A549 (cell line): ENCODE results near the gene SERPINA4. TPM values are rescaled to one million over a fixed set of nuclear protein-coding genes. Genes with fewer than 3 reads are reported as not detected.

ENCODE experiments used
- ATAC-seq, 2 experiments: fragments of 200-7000 bp in 1 of 2; fragments of >200 bp in 1 of 2; cut with Nextera tagmentation in 1 of 2; cut with Tn5 transposase in 1 of 2; 3 replicates each; pipeline versions ENCODE4 v1.8.0 to v1.9.1; 2018 to 2020; ENCODE audit warnings: mild to moderate bottlenecking in 1 of 2, moderate library complexity in 1 of 2
- CTCF ChIA-PET: fragments of 300-600 bp; sonication (Branson Sonifier 250); formaldehyde crosslinking; extraction: SDS; loops from one replicate; lab custom pipeline; 2021; ENCODE audit warnings: antibody characterized with exemption, inconsistent platforms; lab: Yijun Ruan, JAX
- POLR2A ChIA-PET: fragments of 350-600 bp; formaldehyde crosslinking; extraction: SDS; loops from one replicate; lab custom pipeline; 2021; ENCODE audit warnings: antibody characterized with exemption, inconsistent platforms; lab: Yijun Ruan, JAX
- DNase-seq, 2 experiments: peaks; one replicate each; pipeline versions ENCODE4 v3.0.0 to v3.0.0-alpha.2; 2011 to 2016; ENCODE audit warnings: low read depth in 1 of 2, low spot score in 1 of 2
- FAIRE-seq: peaks from 2 replicates; lab custom pipeline; 2011; peaks lifted over from hg19 to GRCh38; lab: Jason Lieb, UNC
- H3K27ac ChIP-seq, 2 experiments: fragments of >200 bp; sonication (Bioruptor Twin); formaldehyde crosslinking; 3 replicates each; pipeline ENCODE4 v1.5.1; 2016 to 2017
- H3K4me1 ChIP-seq: fragments of >200 bp; sonication (Bioruptor Twin); formaldehyde crosslinking; 3 replicates; pipeline ENCODE4 v1.6.1; 2016
- H3K4me2 ChIP-seq: fragments of >200 bp; sonication (Bioruptor Twin); formaldehyde crosslinking; 3 replicates; pipeline ENCODE4 v1.6.1; 2016
- H3K4me3 ChIP-seq: fragments of >200 bp; sonication (Bioruptor Twin); formaldehyde crosslinking; 3 replicates; pipeline ENCODE4 v1.5.1; 2016
- H3K9me3 ChIP-seq: fragments of >200 bp; sonication (Bioruptor Twin); formaldehyde crosslinking; 3 replicates; pipeline ENCODE4 v1.6.1; 2016
- CHD4 ChIP-seq: fragments of 200-600 bp; sonication (generic); IDR thresholded peaks from 2 replicates; pipeline ENCODE4 v1.6.1; 2016; ENCODE audit warnings: antibody characterized with exemption, mild to moderate bottlenecking, borderline replicate concordance
- EHMT2 ChIP-seq: fragments of 200-600 bp; sonication (generic); IDR thresholded peaks from 2 replicates; pipeline ENCODE4 v1.6.1; 2016; ENCODE audit warnings: antibody characterized with exemption, low read depth, mild to moderate bottlenecking, moderate library complexity
- FOXS1 ChIP-seq: fragments of 250-450 bp; sonication (Bioruptor Pico); IDR thresholded peaks from 2 replicates; pipeline ENCODE4 v1.5.0; 2020; ENCODE audit warnings: mild to moderate bottlenecking, moderate library complexity
- GATA3 ChIP-seq: IDR thresholded peaks from 2 replicates; pipeline ENCODE4 v1.6.1; 2012; ENCODE audit warnings: borderline replicate concordance
- HEYL ChIP-seq: fragments of 250-450 bp; sonication (Bioruptor Pico); IDR thresholded peaks from 2 replicates; pipeline ENCODE4 v1.8.0; 2021; ENCODE audit warnings: mild to moderate bottlenecking, moderate library complexity
- JUNB ChIP-seq: fragments of >200 bp; sonication (Bioruptor Twin); formaldehyde crosslinking; IDR thresholded peaks from 2 replicates; pipeline ENCODE4 v1.6.1; 2016
- KDM5A ChIP-seq: fragments of 200-600 bp; sonication (generic); IDR thresholded peaks from 2 replicates; pipeline ENCODE4 v1.6.1; 2016; ENCODE audit warnings: antibody characterized with exemption, mild to moderate bottlenecking
- MAFK ChIP-seq: fragments of 450-650 bp; IDR thresholded peaks from 2 replicates; pipeline ENCODE4 v1.6.1; 2014; ENCODE audit not compliant: partially characterized antibody
- MAX ChIP-seq: IDR thresholded peaks from 2 replicates; pipeline ENCODE4 v1.6.1; 2012
- POLR2A ChIP-seq: IDR thresholded peaks from 2 replicates; pipeline ENCODE4 v1.6.1; 2012; ENCODE audit warnings: mild to moderate bottlenecking, low read length
- POLR2AphosphoS2 ChIP-seq: conservative IDR thresholded peaks from 2 replicates; pipeline ENCODE4 v1.6.1; 2012; ENCODE audit warnings: low read length, improper control_type of control experiment, inconsistent platforms
- RFX5 ChIP-seq: fragments of 450-650 bp; IDR thresholded peaks from 2 replicates; pipeline ENCODE4 v1.7.1; 2014; ENCODE audit warnings: antibody characterized with exemption, mild to moderate bottlenecking, moderate library complexity
- SREBF2 ChIP-seq: fragments of 450-650 bp; IDR thresholded peaks from 2 replicates; pipeline ENCODE4 v1.6.1; 2014; ENCODE audit warnings: mild to moderate bottlenecking, moderate library complexity
- TP53 ChIP-seq: fragments of 250-450 bp; sonication (Bioruptor Pico); IDR thresholded peaks from 2 replicates; pipeline ENCODE4 v1.5.0; 2021; ENCODE audit warnings: mild to moderate bottlenecking, moderate library complexity
- USF2 ChIP-seq: fragments of 450-650 bp; IDR thresholded peaks from 2 replicates; pipeline ENCODE4 v1.6.1; 2014; ENCODE audit warnings: antibody characterized with exemption
- ZNF302 ChIP-seq: fragments of 250-450 bp; sonication (Bioruptor Pico); IDR thresholded peaks from 2 replicates; pipeline ENCODE4 v1.9.0; 2021; ENCODE audit warnings: inconsistent platforms, mild to moderate bottlenecking, moderate library complexity
- ZSCAN20 ChIP-seq: fragments of 250-450 bp; sonication (Bioruptor Pico); IDR thresholded peaks from 2 replicates; pipeline ENCODE4 v1.8.0; 2022; ENCODE audit warnings: mild to moderate bottlenecking, moderate library complexity
- WGBS: methylation state at CpG from one replicate; pipeline ENCODE4 v1.1.6; 2017; ENCODE audit errors: missing lambda C conversion rate; 5-methylcytosine and 5-hydroxymethylcytosine counted together
- polyA plus RNA-seq, 4 experiments: library from polyadenylated mRNA; depleted of rRNA in 3 of 4; stranded (reverse); fragments of >200 nt; fragmentation: RNase III in 1 of 4; extraction: RNeasy Plus Mini Kit Qiagen cat#74134 plus additional on column Dnase treatment in 1 of 4; gene quantifications; 2 replicates in 3 of 4; 3 replicates in 1 of 4; pipeline ENCODE4 v1.2.3, GENCODE V29; 2011 to 2017
- TF ChIP-seq, protein P1 (sequence below): fragments of >200 bp; sonication (Bioruptor Twin); formaldehyde crosslinking; IDR thresholded peaks from 3 replicates; pipeline ENCODE4 v1.5.1; 2016
- TF ChIP-seq, protein P2 (sequence below): fragments of 200-600 bp; sonication (generic); IDR thresholded peaks from 2 replicates; pipeline ENCODE4 v1.6.1; 2016; ENCODE audit warnings: antibody characterized with exemption, mild to moderate bottlenecking, moderate library complexity
- TF ChIP-seq, protein P3 (sequence below): fragments of >200 bp; sonication (Bioruptor Twin); formaldehyde crosslinking; IDR thresholded peaks from 2 replicates; pipeline ENCODE4 v1.6.1; 2016
- TF ChIP-seq, protein P4 (sequence below): IDR thresholded peaks from 2 replicates; pipeline ENCODE4 v1.6.1; 2012; ENCODE audit warnings: low read depth, borderline replicate concordance

SERPINA4 gene
- polyA plus RNA-seq, 2 of the 4 experiments (the other 2 are of a cell fraction), result 0.08 TPM; not detected in 1

DNA sequence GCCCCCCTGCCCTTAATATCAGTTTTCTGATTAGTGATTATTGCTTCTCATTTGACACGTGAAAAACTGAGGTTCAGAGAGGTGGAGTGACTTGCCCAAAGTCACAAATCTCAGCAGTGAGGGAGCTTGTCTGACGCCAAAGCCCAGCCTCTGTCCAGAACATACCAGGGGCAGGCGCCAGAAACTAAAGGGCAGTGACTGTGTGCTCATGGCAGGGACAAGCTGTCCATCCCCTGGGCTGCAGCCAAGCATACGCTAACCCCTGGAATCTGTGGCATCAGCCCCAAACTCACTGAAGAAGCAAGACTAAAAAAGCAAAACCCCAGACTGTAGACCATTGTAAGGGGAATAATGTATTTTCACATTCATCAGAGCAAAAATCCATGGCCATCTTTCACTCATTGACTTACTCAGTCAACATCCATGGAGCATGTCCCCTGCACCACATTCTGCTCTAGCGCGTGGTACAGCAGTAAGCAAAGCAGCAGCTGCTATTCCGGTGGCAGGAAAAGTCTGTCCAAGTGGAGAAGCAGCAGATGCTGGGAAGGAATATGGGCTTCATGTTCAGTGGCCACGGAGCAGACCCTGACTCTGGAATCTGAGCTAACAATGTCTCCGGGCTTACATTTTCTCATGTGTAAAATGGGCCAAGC lies 1.5 kb upstream of the SERPINA4 start:
- no peak for TF ChIP-seq RFX5
- TF ChIP-seq TP53 (CRISPR knock-in tag), result no peak
- no peak for TF ChIP-seq KDM5A
- no peak for TF ChIP-seq JUNB
- TF ChIP-seq, protein P1, sequence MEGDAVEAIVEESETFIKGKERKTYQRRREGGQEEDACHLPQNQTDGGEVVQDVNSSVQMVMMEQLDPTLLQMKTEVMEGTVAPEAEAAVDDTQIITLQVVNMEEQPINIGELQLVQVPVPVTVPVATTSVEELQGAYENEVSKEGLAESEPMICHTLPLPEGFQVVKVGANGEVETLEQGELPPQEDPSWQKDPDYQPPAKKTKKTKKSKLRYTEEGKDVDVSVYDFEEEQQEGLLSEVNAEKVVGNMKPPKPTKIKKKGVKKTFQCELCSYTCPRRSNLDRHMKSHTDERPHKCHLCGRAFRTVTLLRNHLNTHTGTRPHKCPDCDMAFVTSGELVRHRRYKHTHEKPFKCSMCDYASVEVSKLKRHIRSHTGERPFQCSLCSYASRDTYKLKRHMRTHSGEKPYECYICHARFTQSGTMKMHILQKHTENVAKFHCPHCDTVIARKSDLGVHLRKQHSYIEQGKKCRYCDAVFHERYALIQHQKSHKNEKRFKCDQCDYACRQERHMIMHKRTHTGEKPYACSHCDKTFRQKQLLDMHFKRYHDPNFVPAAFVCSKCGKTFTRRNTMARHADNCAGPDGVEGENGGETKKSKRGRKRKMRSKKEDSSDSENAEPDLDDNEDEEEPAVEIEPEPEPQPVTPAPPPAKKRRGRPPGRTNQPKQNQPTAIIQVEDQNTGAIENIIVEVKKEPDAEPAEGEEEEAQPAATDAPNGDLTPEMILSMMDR, result no peak
- TF ChIP-seq, protein P2, sequence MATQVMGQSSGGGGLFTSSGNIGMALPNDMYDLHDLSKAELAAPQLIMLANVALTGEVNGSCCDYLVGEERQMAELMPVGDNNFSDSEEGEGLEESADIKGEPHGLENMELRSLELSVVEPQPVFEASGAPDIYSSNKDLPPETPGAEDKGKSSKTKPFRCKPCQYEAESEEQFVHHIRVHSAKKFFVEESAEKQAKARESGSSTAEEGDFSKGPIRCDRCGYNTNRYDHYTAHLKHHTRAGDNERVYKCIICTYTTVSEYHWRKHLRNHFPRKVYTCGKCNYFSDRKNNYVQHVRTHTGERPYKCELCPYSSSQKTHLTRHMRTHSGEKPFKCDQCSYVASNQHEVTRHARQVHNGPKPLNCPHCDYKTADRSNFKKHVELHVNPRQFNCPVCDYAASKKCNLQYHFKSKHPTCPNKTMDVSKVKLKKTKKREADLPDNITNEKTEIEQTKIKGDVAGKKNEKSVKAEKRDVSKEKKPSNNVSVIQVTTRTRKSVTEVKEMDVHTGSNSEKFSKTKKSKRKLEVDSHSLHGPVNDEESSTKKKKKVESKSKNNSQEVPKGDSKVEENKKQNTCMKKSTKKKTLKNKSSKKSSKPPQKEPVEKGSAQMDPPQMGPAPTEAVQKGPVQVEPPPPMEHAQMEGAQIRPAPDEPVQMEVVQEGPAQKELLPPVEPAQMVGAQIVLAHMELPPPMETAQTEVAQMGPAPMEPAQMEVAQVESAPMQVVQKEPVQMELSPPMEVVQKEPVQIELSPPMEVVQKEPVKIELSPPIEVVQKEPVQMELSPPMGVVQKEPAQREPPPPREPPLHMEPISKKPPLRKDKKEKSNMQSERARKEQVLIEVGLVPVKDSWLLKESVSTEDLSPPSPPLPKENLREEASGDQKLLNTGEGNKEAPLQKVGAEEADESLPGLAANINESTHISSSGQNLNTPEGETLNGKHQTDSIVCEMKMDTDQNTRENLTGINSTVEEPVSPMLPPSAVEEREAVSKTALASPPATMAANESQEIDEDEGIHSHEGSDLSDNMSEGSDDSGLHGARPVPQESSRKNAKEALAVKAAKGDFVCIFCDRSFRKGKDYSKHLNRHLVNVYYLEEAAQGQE, result no peak
- TF ChIP-seq POLR2AphosphoS2, result no peak
- TF ChIP-seq MAX, result no peak
- TF ChIP-seq, protein P3, sequence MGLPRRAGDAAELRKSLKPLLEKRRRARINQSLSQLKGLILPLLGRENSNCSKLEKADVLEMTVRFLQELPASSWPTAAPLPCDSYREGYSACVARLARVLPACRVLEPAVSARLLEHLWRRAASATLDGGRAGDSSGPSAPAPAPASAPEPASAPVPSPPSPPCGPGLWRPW, result no peak
- no peak for TF ChIP-seq EHMT2
- TF ChIP-seq SREBF2, result no peak
- no peak for TF ChIP-seq MAFK
- no peak for TF ChIP-seq POLR2A
- no peak for TF ChIP-seq GATA3
- TF ChIP-seq USF2, result no peak
- no peak for TF ChIP-seq ZSCAN20
- TF ChIP-seq FOXS1 (CRISPR knock-in tag), result no peak
- TF ChIP-seq HEYL (CRISPR knock-in tag), result no peak
- TF ChIP-seq, protein P4, sequence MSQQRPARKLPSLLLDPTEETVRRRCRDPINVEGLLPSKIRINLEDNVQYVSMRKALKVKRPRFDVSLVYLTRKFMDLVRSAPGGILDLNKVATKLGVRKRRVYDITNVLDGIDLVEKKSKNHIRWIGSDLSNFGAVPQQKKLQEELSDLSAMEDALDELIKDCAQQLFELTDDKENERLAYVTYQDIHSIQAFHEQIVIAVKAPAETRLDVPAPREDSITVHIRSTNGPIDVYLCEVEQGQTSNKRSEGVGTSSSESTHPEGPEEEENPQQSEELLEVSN, result no peak
- no peak for TF ChIP-seq CHD4
- CTCF ChIA-PET, result interaction anchor here (9.3 kb wide), 1 partner anchor 10 kb away, joined by 70 read pairs; no protein-coding TSS in a partner anchor
- H3K9me3 ChIP-seq, result peaks cover 11% of the 10 kb centered on the region; the same call in 1 of the 3 replicates

GRCh38 chr14:94560291-94560665 lies 964 bp upstream of the SERPINA4 start:
- DNase-seq (no peak), FAIRE-seq (no peak), ATAC-seq (no peak)
- ChIA-PET CTCF (interaction anchor here (9.3 kb wide), 1 partner anchor 11 kb away, joined by 70 read pairs; no protein-coding TSS in a partner anchor), POLR2A (no interaction called here)
- TF ChIP-seq USF2, result no peak
- no peak for TF ChIP-seq ZNF302 (CRISPR knock-in tag)
- Histone ChIP-seq H3K4me2 (no peak overlapping the region), H3K9me3 (peaks cover 7% of the 10 kb centered on the region; the same call in 1 of the 3 replicates), H3K4me1 (no peaks in the 10 kb centered on the region), H3K4me3 (no peak overlapping the region), H3K27ac (no peak overlapping the region)
- 49% methylated on average over 3 of the region's 3 CpGs for WGBS

More for the DNA sequence above, 1.5 kb upstream of the SERPINA4 start:
- FAIRE-seq, result no peak
- ATAC-seq, result no peak
- Histone ChIP-seq H3K4me3 (no peak overlapping the region), H3K4me2 (no peak overlapping the region), H3K27ac (no peak overlapping the region), H3K4me1 (no peaks in the 10 kb centered on the region)
- POLR2A ChIA-PET, result no interaction called here
- 49% methylated on average over 9 of the region's 9 CpGs for WGBS
- DNase-seq, result no peak
